EL (cell line): ENCODE results near the gene HERPUD1.
A peak's percentile ranks its signal among the peaks of the same experiment; 100 is the strongest.
"Not testable (repeated sequence)": the region's sequence is repeated elsewhere in the genome, so short reads cannot be mapped to it uniquely, and the experiment has no call there.

Source experiments
- DNase-seq: peaks from one replicate; pipeline ENCODE4 v3.0.0-alpha.2; 2016

HERPUD1 gene

DNA sequence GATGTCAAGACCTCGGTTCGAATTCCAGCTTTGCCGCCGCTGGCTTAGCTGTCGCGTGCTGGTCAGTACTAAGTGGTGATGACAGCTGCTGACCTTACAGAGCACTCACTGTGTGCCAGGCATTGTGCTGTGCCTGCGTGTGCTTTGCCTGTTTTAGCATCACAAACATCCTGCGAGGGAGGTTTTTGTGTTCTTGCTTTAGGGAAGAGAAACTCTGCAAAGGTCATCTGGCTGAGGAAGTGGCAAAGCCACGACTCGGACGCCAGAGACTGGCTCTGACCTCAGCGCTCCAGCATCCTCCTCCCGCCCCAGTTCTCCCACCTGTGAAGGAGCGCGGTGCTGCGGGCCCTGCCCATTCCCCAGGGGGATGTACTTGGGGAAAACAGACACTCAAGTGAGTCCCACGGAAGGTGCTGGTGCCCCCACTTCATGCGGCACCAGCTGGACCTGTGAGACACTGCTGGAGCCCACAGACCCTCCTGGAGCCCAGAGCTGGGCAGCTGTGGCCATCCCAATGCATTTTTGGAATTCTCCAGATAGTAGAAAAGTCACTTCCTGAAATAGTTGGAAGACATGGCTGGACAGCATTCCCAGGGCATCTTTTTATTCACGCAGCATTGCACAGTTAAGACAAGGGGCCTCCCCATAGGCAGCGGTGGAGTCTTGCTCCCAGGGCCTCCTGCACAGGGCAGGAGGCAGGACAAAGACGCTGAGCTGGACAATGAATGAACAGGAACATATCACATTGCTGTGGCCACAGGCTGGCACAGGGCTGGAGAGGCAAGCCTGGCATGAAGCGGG, 20.0 kb upstream of the HERPUD1 start:
- DNase-seq: peak; percentile 81

DNA sequence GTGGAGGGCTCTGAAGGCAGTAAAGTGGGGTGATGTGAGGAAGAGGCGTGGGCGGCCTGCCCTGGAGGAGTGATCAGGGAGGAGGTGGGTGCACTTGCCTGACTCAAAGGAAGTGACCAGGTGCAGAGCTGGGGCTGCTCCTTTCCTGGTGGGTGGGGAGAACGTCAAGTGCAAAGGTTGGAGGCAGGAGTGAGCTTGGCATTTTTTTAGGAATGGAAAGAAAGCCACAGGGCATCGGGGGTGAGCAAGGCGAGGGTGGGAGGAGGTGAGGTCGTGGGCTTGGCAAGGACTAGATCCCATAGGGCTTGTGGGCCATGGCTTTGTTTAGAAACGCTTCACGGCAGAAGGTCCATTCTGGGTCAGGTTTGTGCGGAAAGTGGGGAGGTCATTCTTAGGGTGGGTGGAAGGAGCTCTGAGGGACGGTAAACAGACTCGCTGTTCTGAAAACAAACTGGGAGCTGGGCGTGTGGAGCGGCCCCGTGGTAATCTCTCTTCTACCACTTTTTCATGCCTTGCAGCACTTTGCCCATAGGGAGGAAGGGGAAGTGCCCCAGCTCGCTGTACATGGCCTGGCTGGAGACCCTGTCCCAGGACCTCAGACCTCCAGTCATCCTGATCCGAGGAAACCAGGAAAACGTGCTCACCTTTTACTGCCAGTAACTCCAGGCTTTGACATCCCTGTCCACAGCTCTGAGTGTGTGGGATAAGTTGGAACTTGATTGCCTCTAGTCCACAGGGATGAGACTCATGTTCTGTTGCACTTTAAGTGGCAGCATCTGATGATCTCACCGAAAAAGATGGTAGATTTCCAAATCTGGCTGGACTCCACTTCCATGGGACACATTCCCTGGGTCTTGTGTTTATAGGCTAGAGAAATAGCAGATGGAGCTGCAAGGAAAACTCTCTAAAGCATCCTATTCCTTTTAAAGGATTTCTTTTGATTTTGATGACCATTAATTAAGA, 18.9 kb upstream of the HERPUD1 start:
- peak; percentile 85 for DNase-seq

DNA sequence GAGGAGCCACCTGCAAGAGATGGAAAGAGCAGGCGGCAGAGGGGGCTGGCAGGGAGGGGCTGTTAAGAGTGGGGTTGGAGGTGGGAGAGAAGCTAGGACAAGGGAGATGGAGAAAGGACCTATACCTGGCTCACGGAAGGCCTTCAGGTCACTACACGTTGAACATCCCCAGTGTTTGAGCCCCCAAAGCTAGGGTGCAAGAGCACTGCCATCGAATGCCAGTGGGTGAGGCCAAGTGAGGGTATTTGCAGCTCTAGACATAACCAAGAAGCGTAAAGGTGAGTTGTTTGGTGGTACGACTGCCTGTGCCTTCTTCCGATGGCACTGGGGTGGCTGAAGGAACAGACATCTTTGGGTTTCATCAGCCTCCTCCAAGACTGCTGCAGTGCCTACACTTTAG, 17.0 kb upstream of the HERPUD1 start:
- DNase-seq: no peak

DNA sequence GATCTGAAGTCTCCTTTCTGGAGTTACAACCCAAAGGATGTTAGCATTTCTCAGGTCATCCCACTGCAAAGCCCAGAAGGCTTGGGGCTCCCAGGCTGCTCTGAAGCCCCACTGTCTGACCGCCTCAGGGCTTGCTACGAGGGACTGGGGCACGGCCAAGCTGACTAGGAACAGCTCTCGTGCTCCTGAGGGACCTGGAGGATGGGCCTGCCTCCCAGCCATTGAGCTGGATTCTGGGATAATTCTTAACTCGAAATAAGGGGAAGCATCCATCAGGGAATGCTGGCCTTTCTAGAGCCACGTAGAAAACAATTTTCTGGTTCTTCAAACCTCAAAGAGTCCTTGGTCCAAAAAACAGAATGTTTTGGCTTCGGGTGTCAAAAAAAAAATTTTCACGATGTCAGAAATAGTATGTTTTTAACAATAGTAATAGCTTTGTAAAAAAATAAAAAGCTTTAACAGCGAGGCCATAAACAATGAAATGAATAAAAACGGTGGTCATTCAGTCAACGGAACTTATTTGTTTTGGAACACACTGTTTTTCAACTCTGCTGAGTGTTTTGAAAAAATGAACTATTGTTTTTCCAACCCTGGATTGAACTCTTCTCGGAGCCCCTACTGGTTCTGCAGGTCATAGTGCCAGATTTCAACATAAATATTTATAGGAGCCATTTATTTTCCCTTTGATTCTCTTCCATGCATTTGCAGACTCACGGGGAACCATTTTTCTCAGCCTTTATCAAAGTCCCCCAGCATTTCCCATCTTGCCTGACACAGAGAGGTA, 16.4 kb upstream of the HERPUD1 start:
- DNase-seq: no peak

DNA sequence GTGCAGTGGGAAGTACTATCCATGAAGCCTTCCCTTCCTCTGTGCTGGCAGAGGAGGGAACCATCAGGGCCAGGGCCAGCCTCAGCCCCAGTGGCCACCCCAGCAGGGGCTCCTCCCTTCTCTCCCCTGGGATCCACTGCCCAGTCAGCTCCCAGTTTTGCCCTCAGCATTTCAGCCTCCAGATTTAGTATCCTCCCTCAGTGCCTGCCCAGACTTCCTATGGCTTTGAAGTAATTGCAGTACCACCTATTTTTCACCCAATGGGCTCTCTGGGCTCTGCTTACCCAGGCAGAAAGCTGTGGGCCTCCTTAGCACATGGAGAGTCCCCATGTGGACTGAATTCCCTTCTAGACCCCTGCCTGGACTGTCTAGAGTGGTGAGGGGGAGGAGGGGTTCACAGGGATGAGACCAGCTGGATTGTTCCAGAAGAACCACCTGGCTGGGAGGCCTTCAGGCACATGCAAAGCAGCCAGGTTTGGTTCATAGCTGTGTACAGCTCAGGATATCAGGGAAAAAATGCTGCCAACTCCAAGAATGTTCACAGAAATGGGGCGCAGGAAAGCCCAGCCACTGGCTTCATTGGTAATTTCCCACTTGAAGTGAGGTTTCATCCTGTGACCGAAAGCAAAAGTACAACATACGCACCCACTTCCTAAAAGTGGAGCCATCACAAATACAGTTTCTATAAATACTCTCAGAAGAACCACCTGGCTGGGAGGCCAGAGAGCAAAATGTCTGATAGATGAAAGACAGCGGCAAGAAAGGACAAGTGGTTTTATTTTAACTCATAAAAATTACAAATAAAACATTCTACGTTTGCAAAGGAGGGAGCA, 15.2 kb upstream of the HERPUD1 start:
- DNase-seq: no peak

DNA sequence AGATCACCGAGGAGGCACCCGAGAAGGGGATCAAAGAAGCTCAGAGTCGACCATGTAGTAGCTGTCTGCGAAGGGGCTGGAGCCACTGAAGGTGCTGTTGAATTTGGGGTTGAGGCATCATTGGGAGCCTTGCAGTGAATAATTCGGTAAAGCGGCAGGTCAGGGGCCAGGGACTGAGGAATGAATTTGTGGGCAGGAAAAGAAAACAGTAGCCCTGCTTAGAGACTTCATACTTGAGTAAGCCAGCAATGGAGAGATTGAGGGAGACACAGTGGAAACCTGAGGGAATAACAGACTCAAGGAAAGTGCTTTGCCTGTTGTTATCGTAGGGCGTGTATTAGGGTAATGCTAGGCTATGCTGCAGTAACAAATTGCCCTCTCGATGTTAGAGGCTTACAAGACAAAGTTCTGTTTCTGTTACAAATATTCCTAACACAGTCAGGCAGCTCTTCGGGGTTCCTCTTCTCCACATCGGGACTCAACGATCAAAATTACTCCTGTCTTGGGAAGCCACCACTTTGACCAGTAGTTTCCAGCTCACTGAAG, 13.4 kb upstream of the HERPUD1 start:
- no peak for DNase-seq

DNA sequence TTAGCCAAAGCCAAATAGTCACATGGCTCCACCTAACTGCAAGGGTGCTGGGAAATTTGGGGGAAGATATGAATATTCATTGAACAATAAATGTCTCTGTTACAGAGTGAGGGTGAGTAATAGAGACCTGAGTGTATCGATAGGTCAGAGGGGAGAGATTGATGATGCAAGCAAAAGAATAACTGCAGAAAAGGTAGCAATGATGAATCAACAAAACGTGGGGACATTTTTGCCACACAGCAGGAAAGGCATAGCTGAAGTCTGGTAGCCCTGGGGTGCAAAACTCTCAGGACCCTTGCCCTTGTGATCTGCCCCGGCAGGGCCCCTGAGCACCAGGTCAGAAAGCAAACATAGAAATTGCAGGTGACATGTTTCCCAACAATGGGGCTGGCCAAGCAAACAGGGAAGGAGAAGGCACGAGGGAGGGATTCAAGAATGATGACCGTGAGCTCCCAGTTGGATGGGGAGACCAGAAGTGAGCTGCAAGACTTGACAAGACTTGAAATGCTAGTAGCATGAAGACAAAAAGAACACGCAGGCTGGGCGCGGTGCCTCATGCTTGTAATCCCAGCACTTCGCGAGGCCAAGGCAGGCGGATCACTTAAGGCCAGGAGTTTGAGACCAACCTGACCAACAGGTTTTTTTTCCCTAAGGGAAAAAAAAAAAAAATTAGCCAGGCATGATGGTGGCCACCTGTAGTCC, 12.7 kb upstream of the HERPUD1 start:
- no peak for DNase-seq

DNA sequence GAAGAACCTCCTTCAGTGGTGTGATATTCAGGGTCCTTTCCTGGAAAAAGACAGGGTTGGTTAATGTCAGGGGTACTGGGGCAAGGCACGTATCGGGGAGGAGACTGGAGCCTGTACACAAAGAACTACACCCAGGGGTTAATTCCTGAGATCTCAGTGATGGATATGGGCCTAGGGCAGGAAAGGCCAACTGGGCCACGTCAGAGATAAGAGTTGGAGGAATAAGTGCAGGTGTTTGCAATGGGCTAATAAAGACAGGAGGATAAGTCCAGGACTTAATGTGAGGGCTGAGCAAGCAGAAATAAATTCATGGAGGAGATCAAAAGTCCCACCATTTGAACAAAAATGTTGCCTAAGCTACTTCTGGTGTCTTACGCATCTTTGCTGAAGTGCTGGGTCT, 10.4 kb upstream of the HERPUD1 start:
- DNase-seq: no peak

DNA sequence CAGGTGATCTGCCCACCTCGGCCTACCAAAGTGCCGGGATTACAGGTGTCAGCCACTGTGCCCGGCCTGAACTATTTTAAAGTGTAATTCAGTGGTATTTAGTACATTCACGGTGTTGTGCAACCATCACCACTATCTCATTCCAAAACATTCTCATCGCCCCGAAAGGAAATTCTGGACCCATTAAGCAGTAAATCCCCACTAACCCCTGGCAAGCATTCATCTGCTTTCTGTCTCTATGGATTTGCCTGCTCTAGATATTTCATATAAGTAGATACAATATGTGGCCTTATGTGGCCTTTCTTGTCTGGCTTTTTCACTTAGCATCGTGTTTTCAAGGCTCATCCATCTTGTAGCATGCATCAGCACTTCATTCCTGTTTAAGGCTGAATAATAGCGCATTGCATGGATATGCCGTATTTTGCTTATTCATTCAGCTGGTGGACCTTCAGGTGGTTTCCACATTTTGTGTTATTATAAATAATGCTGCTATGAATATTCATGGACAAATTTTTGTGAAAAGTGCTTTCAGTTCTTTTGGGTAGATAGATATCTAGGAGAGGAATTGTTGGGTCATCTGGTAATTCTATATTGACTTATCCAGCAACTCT, 8.4 kb upstream of the HERPUD1 start:
- DNase-seq: no peak

DNA sequence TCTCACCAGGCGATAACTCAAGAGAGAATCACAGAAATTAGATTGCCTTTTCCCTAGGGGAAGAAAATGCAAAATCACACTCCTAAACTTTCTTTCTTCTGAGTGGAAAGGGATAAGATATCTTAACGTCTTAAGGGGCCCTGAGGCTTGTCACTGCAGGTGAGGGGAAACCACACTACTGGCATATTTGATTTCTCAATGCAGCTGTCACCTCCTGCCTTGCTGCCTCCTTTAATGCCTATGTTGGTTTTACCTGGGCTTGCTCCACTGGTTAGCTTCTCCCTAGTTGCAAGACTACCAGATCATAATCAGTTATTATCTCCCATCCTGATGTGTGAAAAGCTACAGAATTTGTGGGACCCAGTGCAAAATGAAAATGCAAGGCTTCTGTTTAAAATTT, 4.5 kb upstream of the HERPUD1 start:
- DNase-seq: no peak

DNA sequence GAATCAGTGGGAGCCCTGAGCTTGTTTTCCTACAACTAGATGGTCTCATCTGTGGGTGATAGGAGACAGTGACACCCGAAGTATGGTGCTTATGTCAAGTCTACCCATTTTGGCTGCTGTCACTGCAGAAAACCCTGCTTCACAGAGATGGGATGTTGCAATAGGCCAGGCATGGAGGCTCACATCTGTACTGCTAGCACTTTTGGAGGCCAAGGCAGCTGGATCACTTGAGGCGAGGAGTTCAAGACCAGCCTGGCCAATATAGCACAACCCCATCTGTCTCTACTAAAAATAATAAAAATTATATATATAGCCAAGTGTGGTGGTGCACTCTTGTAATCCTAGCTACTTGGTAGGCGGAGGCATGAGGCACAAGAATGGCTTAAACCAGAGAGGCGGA, 2.3 kb upstream of the HERPUD1 start:
- DNase-seq: no peak

DNA sequence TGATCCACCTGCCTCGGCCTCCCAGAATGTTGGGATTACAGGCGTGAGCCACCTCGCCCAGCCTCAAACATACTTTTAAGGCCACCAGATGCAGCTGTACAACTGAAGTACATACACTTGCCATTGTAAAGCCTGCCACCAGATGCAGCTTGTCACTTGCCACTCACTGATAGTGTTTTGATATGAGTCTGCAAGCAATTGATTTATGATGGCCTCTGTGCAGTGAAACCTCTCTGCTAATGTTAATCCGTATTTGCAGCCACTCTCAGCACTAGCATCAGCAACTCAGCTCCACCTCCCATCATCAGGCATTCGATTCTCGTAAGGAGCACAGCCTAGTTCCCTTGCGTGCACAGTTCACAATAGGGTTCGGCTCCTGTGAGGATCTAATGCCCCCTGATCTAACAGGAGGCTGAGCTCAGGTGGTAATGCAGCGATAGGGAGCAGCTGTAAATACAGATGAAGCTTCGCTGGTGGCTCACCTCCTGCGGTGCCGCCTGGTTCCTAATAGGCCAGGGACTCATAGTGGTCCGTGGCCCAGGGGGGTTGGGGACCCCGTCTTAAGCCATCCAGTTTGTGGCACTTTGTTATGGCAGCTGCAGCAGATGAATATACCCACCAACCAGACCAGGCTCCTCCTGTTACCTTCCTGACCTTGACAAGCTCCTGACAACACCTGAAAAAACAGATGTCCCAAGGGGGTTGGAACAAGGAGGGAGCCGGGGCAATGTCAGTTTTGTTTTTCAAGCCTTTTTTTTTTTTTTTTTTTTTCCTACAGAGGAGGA, 1.3 kb upstream of the HERPUD1 start:
- no peak for DNase-seq

DNA sequence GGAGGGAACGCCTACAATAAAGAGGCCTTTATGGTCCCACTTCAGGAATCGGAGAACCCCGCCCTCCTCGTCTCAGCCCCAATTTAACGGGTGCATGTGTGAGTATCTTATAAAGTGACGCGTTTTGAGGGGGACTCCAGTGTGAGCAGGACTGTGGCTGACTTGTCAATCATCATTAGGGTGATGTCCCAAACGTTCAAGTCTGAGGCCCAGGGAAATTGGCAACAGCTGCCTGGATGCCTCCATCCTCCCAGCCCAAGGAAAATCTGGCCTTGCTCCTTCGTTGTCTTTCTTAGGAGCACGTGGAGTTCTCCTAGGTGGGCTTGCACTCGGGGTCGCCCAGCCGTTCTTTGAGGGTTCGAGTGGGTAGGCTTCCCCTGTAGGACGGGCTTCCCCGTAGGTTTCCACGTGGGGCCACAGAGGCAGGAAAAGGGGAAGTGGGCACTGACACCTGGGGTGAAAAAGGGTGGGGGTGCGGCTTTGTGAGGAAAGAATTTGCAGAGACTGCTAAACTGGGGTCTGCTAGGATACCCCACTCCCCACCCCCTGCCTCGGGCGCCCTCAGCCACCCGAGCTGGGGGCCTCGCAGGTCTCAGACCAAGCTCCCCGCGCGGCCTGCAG, 561 bp upstream of the HERPUD1 start:
- no peak for DNase-seq

DNA sequence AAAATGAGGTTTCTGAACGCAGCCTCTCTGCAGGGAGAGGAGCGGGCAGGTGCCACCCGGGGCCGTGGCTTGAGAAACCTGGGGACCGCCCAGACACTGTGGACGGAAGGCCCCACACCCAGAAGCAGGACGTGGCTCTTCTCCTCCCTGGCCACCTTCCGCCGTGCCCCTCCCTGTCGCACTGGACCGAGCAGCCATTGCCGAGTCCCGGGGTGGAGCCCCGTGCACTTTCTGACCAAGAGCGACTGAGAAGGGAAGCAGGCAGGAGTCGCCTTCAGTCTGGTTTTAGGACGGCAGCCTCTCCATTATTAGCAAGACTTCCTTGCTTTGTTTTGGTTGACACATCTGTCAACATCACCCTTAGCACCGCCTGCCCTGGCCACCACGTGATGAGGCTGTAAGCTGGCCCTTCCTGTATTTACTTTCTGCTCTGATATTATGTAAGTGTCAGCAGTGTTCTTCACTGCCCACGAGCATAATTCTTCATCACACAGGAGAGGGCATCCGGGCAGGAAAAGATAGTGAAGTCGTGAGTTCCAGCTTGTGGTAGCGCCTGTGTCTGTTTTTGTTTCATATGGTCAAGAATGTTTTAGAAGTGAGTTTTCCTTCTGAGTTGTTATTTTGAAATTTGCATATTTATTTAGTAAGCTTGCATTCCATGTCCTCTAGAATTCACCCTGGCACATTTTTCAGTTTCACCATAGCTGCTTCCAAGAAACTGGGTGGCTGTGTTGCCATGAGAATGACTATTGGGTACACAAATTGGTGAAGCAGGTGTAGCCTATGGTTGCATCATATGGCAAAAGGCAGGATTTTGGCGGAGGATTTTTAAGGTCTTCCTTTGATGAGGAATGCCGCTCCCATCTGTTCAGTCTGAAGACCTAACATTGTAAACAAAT, 1.0 kb downstream of the HERPUD1 start:
- DNase-seq: peak; percentile 75

DNA sequence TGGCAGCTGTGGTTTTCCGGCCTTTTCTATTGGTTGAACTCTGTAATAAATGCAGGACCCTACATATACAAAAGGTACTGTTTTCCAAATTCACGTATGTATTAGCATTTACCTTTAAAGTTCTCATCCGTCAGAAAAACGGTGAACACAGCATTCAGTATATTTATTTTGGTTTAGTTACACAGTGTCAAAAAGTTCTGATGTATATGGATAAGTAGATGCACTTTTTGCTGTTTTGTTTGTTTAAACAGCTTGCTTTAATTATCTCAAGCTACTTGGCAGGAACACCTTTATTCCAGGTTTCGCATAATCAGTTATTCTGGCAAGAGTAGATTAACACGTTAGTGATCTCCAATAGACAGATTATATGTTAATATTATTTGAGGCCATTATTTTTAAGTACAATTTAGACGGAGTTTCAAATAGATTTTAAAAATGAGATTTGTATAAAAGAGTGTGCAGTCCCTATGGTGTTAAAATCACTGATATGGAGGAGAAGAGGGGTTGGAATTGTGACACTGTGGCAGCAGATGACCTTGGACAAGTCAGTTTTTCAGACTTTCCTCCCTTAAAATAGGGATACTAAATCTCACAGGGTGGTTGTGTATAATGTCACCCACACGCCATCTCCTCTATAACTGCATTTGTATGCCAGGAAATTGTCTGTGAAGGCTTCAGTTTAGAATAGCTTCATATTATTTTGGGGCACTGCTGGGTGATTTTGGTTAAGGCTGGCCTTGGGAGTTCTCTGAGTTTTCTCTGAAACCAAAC, 2.1 kb downstream of the HERPUD1 start:
- DNase-seq: no peak

DNA sequence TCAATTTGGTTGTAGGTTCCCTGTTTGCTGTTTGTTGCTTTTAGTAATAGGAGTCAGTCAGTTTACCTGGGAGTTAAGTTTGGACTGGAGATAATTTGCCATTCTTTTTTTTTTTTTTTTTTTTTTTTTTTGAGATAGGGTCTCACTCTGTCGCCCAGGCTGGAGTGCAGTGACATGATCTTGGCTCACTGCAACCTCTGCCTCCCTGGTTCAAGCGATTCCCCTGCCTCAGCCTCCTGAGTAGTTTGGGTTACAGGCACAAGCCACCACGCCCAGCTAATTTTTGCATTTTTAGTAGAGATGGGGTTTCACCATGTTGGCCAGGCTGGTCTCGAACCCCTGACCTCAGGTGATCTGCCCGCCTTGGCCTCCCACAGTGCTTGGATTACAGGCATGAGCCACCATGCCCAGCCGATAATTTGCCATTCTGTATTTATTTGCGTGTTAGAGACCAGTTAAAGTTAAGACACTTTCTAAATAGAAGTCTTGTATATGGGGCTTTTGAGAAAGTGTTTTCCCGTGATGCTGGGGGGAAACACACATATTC, 2.7 kb downstream of the HERPUD1 start:
- DNase-seq: not testable (repeated sequence)

DNA sequence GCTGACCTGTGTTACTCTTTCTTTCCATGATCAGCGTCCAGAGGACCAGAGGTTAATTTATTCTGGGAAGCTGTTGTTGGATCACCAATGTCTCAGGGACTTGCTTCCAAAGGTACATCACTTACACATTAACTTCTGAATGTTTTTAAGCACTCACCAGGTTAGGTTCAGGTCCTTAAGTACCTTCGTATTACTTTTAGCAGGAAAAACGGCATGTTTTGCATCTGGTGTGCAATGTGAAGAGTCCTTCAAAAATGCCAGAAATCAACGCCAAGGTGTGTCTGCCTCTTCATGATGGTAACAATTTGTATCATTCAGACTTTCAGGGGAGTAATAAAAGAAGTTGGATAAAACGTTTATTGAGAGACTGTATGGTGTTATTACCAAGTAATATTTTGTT, 3.3 kb downstream of the HERPUD1 start:
- no peak for DNase-seq
